DND-41 (cell line): ENCODE measurements around the gene EXOC3L4.

ENCODE experiments used
- CTCF ChIP-seq: IDR thresholded peaks from 2 replicates; pipeline ENCODE4 v1.5.1; 2012; ENCODE audit warnings: borderline replicate concordance, low read length, moderate library complexity, mild to moderate bottlenecking; ENCODE audit not compliant: poor library complexity, severe bottlenecking; ENCODE audit errors: extremely low read depth
- EZH2 ChIP-seq: IDR thresholded peaks from 3 replicates; pipeline ENCODE4 v1.6.1; 2012; ENCODE audit warnings: borderline replicate concordance, low read depth, mild to moderate bottlenecking, moderate library complexity, low read length, inconsistent platforms; ENCODE audit not compliant: severe bottlenecking

DNA sequence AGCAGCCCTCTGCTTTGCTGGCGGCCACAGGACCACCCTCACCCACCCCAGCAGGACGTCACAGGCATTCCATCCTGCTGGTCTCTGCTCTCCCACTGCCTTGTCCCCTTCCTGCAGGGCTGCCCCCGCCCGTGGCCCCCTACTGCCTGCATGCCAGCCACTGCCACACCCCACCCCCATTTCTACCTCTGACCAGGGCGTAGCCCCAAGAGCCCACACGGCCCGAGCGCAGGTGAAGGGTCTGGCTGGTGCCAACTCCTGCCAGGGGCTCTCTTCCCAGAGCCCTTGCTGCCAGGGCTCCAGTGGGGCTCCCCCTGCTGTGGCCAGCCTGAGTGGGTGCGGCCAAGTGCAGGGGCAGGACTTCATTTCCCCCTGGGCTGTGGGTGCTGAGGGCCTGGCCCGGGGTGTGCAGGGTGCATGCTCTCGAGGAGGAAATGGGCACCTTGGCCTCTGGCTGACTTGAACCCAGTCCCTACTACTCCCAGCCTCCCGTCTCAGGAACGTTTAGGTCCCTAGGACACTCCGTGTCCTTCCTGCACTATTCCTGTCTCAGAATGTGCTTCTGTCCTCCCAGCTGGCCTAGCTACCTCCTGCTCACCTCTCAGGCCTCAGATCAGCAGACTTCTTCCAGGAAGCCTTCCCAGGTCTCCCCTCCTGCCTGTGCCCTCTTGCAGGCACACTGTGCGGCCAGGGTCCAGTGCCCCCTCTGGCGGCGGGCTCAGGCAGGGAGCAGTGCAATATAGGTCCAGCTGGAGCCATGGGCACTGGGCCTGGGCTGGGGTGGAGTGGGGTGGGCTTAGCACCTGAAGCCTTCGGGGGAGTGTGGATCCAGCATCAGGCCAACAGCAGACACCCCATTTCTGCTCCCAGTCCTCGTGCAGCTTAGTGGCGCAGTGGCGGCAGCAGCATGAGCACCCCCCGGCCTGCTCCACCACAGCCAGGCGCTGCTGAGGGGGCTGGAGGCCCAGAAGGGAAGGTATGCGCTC is 9.1 kb upstream of the EXOC3L4 start:
- TF ChIP-seq CTCF (no peak), EZH2 (no peak)
